ENCODE results near the gene RHBDF1.

- no peak for TF ChIP-seq CTCF (IDR thresholded peaks at IDR 0.05; ENCODE audit: low read depth, low read length)
- TF ChIP-seq EZH2phosphoT487 (IDR thresholded peaks at IDR 0.05; ENCODE audit: low read depth), result no peak
These were observed 14.1 kb upstream of the RHBDF1 start for GRCh38 chr16:86483-86952.

Data from OCI-LY3 (cell line).